Nephron (organoid): ENCODE measurements around the gene DEPDC4.
"Not testable (repeated sequence)": the region's sequence is repeated elsewhere in the genome, so short reads cannot be mapped to it uniquely, and the experiment has no call there.

ENCODE experiments used
- H3K27ac Mint-ChIP-seq, 3 experiments: 2 replicates each; pipeline ENCODE4 v1.8.0; 2020; ENCODE audit warnings: mixed read lengths in 3 of 3, mild to moderate bottlenecking in 2 of 3, moderate library complexity in 1 of 3
- H3K27me3 Mint-ChIP-seq: 2 replicates; pipeline ENCODE4 v1.8.0; 2021; ENCODE audit warnings: low read depth, mild to moderate bottlenecking, moderate library complexity, mixed read lengths
- H3K36me3 Mint-ChIP-seq: 2 replicates; pipeline ENCODE4 v1.8.0; 2020; ENCODE audit warnings: low read depth, mixed read lengths
- H3K4me1 Mint-ChIP-seq: 2 replicates; pipeline ENCODE4 v1.8.0; 2020; ENCODE audit warnings: mixed read lengths
- H3K4me3 Mint-ChIP-seq, 3 experiments: 2 replicates each; pipeline ENCODE4 v1.8.0; 2020; ENCODE audit warnings: mild to moderate bottlenecking in 3 of 3, mixed read lengths in 3 of 3, moderate library complexity in 2 of 3
- H3K9me3 Mint-ChIP-seq: 2 replicates; pipeline ENCODE4 v1.8.0; 2020; ENCODE audit warnings: mixed read lengths
- CTCF ChIP-seq, 3 experiments: fragments of 200-600 bp; sonication (generic); IDR thresholded peaks; one replicate each; pipeline ENCODE4 v1.5.0; 2021; ENCODE audit warnings: antibody characterized with exemption in 3 of 3; ENCODE audit not compliant: unreplicated experiment in 3 of 3

The DEPDC4 gene

GRCh38 chr12:100265732-100266584 lies 921 bp downstream of the DEPDC4 start:
- Mint-ChIP-seq H3K36me3 (no peaks in the 10 kb centered on the region), H3K27ac (peak overlapping the region; percentile 98 to 99 (median 99)), H3K4me1 (peaks cover 18% of the 10 kb centered on the region), H3K4me3 (peak overlapping the region; percentile 98 to 99 (median 98)), H3K9me3 (no peaks in the 10 kb centered on the region), H3K27me3 (no peaks in the 10 kb centered on the region)
- TF ChIP-seq CTCF (IDR thresholded peaks at IDR 0.05; ENCODE audit: unreplicated experiment in 3 of 3) = no peak

GRCh38 chr12:100265107-100265506 lies 1.8 kb downstream of the DEPDC4 start:
- Mint-ChIP-seq H3K4me3 (peak overlapping the region; percentile 41 to 80 (median 63)), H3K4me1 (peaks cover 14% of the 10 kb centered on the region)
- H3K27me3 Mint-ChIP-seq, H3K27ac Mint-ChIP-seq, H3K36me3 Mint-ChIP-seq, H3K9me3 Mint-ChIP-seq: not testable (repeated sequence)

GRCh38 chr12:100263131-100263530 lies 3.7 kb downstream of the DEPDC4 start:
- no peaks in the 10 kb centered on the region for H3K36me3 Mint-ChIP-seq
- H3K27ac Mint-ChIP-seq = no peak overlapping the region
- no peak for TF ChIP-seq CTCF (IDR thresholded peaks at IDR 0.05; ENCODE audit: unreplicated experiment in 3 of 3)
- H3K27me3 Mint-ChIP-seq = no peaks in the 10 kb centered on the region
- no peaks in the 10 kb centered on the region for H3K4me1 Mint-ChIP-seq
- H3K4me3 Mint-ChIP-seq = no peak overlapping the region
- no peaks in the 10 kb centered on the region for H3K9me3 Mint-ChIP-seq

- TF ChIP-seq CTCF (IDR thresholded peaks at IDR 0.05; ENCODE audit: unreplicated experiment in 3 of 3) = no peak
- Mint-ChIP-seq H3K4me1 (no peaks in the 10 kb centered on the region), H3K9me3 (no peaks in the 10 kb centered on the region)
These were observed 8.8 kb downstream of the DEPDC4 start for GRCh38 chr12:100258127-100258526.

GRCh38 chr12:100254876-100255275 lies 12.0 kb downstream of the DEPDC4 start:
- Mint-ChIP-seq H3K27me3 (no peaks in the 10 kb centered on the region), H3K4me3 (no peak overlapping the region), H3K4me1 (no peaks in the 10 kb centered on the region), H3K36me3 (no peaks in the 10 kb centered on the region), H3K9me3 (no peaks in the 10 kb centered on the region), H3K27ac (peak overlapping the region in 1 of 3 experiments; percentile 75)
- no peak for TF ChIP-seq CTCF (IDR thresholded peaks at IDR 0.05; ENCODE audit: unreplicated experiment in 3 of 3)

More at GRCh38 chr12:100258127-100258526, 8.8 kb downstream of the DEPDC4 start:
- H3K4me3 Mint-ChIP-seq = no peak overlapping the region
- no peaks in the 10 kb centered on the region for H3K27me3 Mint-ChIP-seq
- no peaks in the 10 kb centered on the region for H3K36me3 Mint-ChIP-seq
- no peak overlapping the region for H3K27ac Mint-ChIP-seq

GRCh38 chr12:100253437-100253836 lies 13.4 kb downstream of the DEPDC4 start:
- no peaks in the 10 kb centered on the region for H3K27me3 Mint-ChIP-seq
- H3K27ac Mint-ChIP-seq = peak overlapping the region in 2 of 3 experiments; percentile 21 to 22
- TF ChIP-seq CTCF (IDR thresholded peaks at IDR 0.05; ENCODE audit: unreplicated experiment in 3 of 3) = no peak
- no peaks in the 10 kb centered on the region for H3K36me3 Mint-ChIP-seq
- no peak overlapping the region for H3K4me3 Mint-ChIP-seq
- H3K4me1 Mint-ChIP-seq = no peaks in the 10 kb centered on the region
- H3K9me3 Mint-ChIP-seq = no peaks in the 10 kb centered on the region
